Fibroblast of the aortic adventitia (primary cell): Measurements from ENCODE around the gene FAM168B. TPM values are rescaled to one million over a fixed set of nuclear protein-coding genes. Genes with fewer than 3 reads are reported as not detected.
A peak's percentile ranks its signal among the peaks of the same experiment; 100 is the strongest.

Source experiments
- DNase-seq: peaks from one replicate; pipeline ENCODE4 v3.0.0-alpha.2; 2010; ENCODE audit warnings: low read depth
- H3K4me3 ChIP-seq: 2 replicates; pipeline ENCODE4 v1.5.1; 2011; ENCODE audit warnings: low read depth, mild to moderate bottlenecking, control low read depth, low read length, moderate library complexity
- total RNA-seq: library from RNA; depleted of rRNA; stranded (reverse); fragments of >200 nt; gene quantifications from 2 replicates; pipeline ENCODE4 v1.2.3, GENCODE V29; 2012; ENCODE audit warnings: low replicate concordance
- TF ChIP-seq, protein P1 (sequence below): IDR thresholded peaks from 2 replicates; pipeline ENCODE4 v1.5.1; 2011; ENCODE audit warnings: mild to moderate bottlenecking, low read length, control low read depth, inconsistent platforms; ENCODE audit not compliant: insufficient read depth

The FAM168B gene
- total RNA-seq, 1 donor, result 114 TPM

DNA sequence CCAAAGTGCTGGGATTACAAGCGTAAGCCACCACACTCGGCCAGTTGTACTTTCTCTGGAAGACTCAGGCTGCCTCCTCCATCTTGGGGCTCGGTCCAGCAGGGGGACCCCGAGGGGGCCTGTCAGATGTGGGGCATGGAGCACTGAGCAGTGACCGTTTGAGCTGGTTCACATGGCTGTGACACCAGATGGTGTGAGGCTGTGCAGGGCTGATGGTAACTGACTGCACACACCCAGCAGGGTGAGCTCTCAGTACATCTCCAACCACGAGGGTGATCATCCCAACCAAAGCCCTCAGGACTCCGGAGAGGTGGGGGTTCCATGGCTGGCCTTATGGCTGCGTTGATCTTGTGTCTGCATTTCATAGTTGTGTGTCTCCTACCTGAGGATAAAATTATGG lies 63.4 kb downstream of the FAM168B start:
- no peak overlapping the region for H3K4me3 ChIP-seq
- TF ChIP-seq, protein P1, sequence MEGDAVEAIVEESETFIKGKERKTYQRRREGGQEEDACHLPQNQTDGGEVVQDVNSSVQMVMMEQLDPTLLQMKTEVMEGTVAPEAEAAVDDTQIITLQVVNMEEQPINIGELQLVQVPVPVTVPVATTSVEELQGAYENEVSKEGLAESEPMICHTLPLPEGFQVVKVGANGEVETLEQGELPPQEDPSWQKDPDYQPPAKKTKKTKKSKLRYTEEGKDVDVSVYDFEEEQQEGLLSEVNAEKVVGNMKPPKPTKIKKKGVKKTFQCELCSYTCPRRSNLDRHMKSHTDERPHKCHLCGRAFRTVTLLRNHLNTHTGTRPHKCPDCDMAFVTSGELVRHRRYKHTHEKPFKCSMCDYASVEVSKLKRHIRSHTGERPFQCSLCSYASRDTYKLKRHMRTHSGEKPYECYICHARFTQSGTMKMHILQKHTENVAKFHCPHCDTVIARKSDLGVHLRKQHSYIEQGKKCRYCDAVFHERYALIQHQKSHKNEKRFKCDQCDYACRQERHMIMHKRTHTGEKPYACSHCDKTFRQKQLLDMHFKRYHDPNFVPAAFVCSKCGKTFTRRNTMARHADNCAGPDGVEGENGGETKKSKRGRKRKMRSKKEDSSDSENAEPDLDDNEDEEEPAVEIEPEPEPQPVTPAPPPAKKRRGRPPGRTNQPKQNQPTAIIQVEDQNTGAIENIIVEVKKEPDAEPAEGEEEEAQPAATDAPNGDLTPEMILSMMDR, result no peak
- DNase-seq, result no peak

DNA sequence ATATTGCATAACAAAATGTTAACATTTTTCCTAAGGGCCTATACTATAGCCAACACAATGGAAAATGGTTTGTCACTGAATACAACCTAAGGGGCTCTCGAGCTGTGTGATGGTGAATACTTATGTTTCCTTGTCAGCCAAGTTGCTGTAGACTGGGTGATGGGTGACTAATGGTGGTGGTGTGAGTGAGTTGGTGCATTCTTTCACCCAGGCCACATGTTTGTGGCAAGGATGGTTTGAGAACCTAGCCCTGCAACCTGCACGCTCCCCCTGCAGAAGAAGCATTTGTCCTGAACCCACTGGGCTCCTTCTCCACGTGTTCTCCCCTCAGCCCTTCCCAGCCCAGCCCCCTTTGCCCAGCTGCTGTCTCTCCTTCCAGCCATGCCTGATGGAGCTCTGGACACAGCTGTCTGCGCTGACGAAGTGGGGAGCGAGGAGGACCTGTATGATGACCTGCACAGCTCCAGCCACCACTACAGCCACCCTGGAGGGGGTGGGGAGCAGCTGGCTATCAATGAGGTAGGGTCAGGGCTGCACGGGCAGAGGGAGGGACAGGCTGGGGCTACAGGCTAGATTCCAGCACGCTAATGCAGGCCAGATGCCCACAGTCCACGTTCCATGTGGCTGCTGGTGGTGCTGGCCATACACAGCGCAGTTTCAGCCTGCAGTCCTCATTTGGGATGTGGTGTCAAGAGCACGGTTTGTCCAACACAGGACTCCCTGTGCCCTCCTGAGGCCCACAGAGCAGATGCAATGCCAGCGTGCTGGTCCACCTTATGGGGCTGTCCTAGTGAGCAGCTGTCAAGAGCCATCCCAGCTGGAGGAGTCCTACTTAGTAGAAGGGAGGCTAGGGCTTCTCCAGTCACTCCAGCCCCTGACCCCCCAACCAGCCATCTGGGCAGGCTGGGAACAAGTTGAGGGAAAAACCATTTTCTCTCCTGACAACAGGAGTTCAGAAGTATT lies 65.4 kb downstream of the FAM168B start:
- no peak for DNase-seq
- TF ChIP-seq, protein P1, result no peak
- H3K4me3 ChIP-seq, result no peak overlapping the region

DNA sequence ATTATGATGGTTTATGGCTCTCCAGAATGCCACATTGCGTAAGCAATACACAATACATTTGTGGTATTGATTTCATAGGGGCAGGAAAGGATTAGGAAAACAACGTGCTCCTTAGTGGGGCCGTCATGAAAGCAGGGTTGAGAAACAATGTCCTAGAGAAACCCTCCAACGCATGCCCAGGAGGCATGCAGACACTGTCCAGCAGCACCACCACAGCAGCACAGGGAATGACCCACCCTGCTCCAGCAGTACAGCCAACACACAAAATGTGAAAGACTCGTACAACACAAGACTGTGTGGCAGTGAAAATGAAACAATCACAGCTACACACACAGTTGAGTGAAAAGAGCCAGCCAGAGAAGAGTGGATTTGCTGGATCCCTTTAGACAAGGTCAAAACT lies 66.3 kb downstream of the FAM168B start:
- no peak overlapping the region for H3K4me3 ChIP-seq
- TF ChIP-seq, protein P1, result no peak
- no peak for DNase-seq

DNA sequence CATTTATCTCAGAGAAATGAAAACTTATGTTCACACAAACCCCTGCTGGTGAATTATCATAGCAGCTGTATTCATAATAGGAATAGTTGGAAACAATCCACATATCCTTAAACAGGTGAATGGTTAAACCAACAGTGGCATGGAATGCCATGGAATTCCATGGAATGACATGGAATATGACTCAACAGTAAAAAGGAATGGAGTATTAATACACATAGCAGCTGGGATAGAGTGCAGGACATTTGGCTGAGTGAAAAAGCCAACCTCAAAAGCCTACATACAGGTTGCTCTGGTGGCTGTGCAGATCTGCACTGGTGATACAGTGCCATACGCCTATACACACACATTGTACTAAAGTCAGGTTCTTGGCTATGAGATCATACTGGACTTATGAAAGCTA lies 69.5 kb downstream of the FAM168B start:
- DNase-seq, result no peak
- no peak overlapping the region for H3K4me3 ChIP-seq
- TF ChIP-seq, protein P1, result no peak

DNA sequence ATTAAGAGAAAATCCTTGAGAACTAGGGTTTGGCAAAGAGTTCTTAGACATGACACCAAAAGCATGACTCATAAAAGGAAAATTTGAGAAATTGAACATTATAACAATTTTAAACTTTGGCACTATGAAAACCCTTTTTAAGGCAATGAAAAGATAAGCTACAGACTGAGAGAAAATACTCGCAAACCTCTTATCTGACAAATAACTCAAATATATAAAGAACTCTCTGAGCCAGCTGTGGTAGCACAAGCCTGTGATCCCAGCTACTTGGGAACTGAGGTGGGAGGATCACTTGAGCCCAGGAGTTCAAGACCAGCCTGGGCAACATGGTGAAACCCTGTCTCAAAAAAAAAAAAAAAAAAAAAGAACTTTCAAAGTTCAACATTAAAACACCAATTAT lies 70.5 kb downstream of the FAM168B start:
- DNase-seq, result peak; percentile 65
- no peak overlapping the region for H3K4me3 ChIP-seq
- TF ChIP-seq, protein P1, result no peak

DNA sequence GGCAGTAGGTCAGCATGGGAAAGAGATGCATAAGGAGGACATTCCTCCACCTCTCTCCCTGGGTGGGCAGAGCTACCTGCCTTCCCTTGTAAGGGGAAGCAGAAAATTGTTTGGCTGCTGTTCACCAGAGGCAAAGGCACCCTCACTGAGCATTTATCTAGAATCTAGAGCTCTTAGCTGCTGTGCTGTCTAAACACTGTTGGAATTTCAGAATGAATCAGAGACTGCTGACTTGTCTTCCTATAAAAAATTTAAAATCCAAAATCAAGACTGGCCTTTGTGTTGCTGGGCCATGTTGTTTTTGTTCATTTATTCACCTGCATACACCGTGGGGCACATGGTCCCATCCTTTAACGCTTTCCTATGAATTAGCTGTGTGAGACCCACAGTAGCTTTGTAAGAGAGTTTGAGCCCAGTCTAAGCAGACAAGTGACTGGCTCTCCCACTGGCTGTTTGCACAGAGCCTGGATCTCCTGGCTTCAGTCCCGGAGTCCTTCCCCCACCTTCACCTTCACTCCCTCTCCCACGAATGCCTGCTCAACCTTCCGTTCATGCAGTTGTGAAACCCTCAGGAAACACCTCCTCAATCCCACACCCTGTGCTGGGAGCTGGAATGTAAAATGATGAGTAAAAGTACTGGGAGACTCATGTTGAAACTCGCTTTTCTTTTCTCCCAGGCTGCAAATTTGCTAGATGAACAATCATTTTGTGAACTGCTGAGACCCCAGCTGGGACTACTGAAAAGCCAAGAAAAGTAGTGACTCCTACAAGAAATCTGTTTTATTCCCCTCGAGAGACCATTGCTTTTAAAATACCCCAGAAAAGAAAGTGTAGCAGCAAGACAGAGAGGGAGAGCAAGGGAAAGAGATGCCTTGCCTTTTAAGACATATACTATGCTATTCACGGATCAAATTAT lies 76.2 kb downstream of the FAM168B start:
- TF ChIP-seq, protein P1, result no peak
- peak; percentile 47 for DNase-seq
- no peak overlapping the region for H3K4me3 ChIP-seq
